ENCODE measurements around the gene SMG5. TPM values are rescaled to one million over a fixed set of nuclear protein-coding genes. Genes with fewer than 3 reads are reported as not detected.
A peak's percentile ranks its signal among the peaks of the same experiment; 100 is the strongest.

Gene SMG5
- total RNA-seq, 2 experiments from 2014 or later, result 87.9 to 88.9 TPM

- H3K4me1 ChIP-seq (ENCODE audit: insufficient read depth, low read length, poor library complexity, severe bottlenecking), result peaks cover 26% of the 10 kb centered on the region
- H3K79me2 ChIP-seq (ENCODE audit: insufficient read depth, low read depth, low read length), result peaks cover 43% of the 10 kb centered on the region
- H3K9me3 ChIP-seq (ENCODE audit: low read length), result no peaks in the 10 kb centered on the region
- H3K4me3 ChIP-seq (ENCODE audit: low read depth, low read length, poor library complexity, severe bottlenecking), result peak overlapping the region; percentile 82
- no peak overlapping the region for H2AFZ ChIP-seq (ENCODE audit: low read length)
- DNase-seq (ENCODE audit: low spot score), result peak; percentile 69
- peak overlapping the region; percentile 66 for H3K27ac ChIP-seq (ENCODE audit: low read depth, low read length, poor library complexity, severe bottlenecking)
- ChIA-PET POLR2A (interaction anchor here (0.5 to 2.8 kb wide), 3 partner anchors 45 to 146 kb away, joined by 3 to 11 read pairs (median 4); no protein-coding TSS in a partner anchor), CTCF (ENCODE audit: unreplicated experiment) (interaction anchor here (0.7 kb wide), 1 partner anchor 10 kb away, joined by 3 read pairs; no protein-coding TSS in a partner anchor)
- H3K36me3 ChIP-seq (ENCODE audit: insufficient read depth, low read length), result peaks cover 43% of the 10 kb centered on the region
- intact Hi-C loops (cut with micrococcal nuclease; ENCODE audit: unreplicated experiment), result no loop called here
- H4K20me1 ChIP-seq (ENCODE audit: insufficient read depth, low read length), result peaks cover 19% of the 10 kb centered on the region; the same call in 1 of the 2 replicates
- BruUV-seq (replicated peaks), result no TSS peak
- TF ChIP-seq EZH2phosphoT487 (IDR thresholded peaks at IDR 0.05; ENCODE audit: borderline replicate concordance, low read depth, low read length), result no peak
- TF ChIP-seq CTCF (conservative IDR thresholded peaks at IDR 0.05; ENCODE audit: low read length), result peak; percentile 38
- H3K4me2 ChIP-seq (ENCODE audit: low read length), result peak overlapping the region; percentile 96
- no peaks in the 10 kb centered on the region for H3K9me2 ChIP-seq (ENCODE audit: insufficient read depth, low read length)
These were observed 1.3 kb downstream of the SMG5 start for GRCh38 chr1:156281281-156281680.

GRCh38 chr1:156279837-156280236, 2.8 kb downstream of the SMG5 start:
- Histone ChIP-seq H4K20me1 (ENCODE audit: insufficient read depth, low read length) (peaks cover 19% of the 10 kb centered on the region; the same call in 1 of the 2 replicates), H3K4me1 (ENCODE audit: insufficient read depth, low read length, poor library complexity, severe bottlenecking) (peaks cover 26% of the 10 kb centered on the region), H3K4me2 (ENCODE audit: low read length) (0 out of 2 replicates have a peak overlapping the region, but pooled peaks have one; percentile 14), H2AFZ (ENCODE audit: low read length) (no peak overlapping the region), H3K9me2 (ENCODE audit: insufficient read depth, low read length) (no peaks in the 10 kb centered on the region), H3K9me3 (ENCODE audit: low read length) (no peaks in the 10 kb centered on the region), H3K79me2 (ENCODE audit: insufficient read depth, low read depth, low read length) (peaks cover 43% of the 10 kb centered on the region), H3K36me3 (ENCODE audit: insufficient read depth, low read length) (peaks cover 56% of the 10 kb centered on the region), H3K27ac (ENCODE audit: low read depth, low read length, poor library complexity, severe bottlenecking) (no peak overlapping the region), H3K4me3 (ENCODE audit: low read depth, low read length, poor library complexity, severe bottlenecking) (no peak overlapping the region)
- ChIA-PET POLR2A (interaction anchor here (0.5 to 0.9 kb wide), 4 partner anchors 18 to 462 kb away, joined by 3 to 4 read pairs (median 3); partner anchors contain the start of gene KHDC4), CTCF (ENCODE audit: unreplicated experiment) (interaction anchor here (0.7 kb wide), 1 partner anchor 17 kb away, joined by 5 read pairs; no protein-coding TSS in a partner anchor)
- no peak for DNase-seq (ENCODE audit: low spot score)
- TF ChIP-seq EZH2phosphoT487 (IDR thresholded peaks at IDR 0.05; ENCODE audit: borderline replicate concordance, low read depth, low read length) (no peak), CTCF (conservative IDR thresholded peaks at IDR 0.05; ENCODE audit: low read length) (no peak)
- BruUV-seq (replicated peaks), result no TSS peak
- intact Hi-C loops (cut with micrococcal nuclease; ENCODE audit: unreplicated experiment), result no loop called here

GRCh38 chr1:156276966-156277381, 5.7 kb downstream of the SMG5 start:
- H3K36me3 ChIP-seq (ENCODE audit: insufficient read depth, low read length), result peaks cover 85% of the 10 kb centered on the region
- H3K4me3 ChIP-seq (ENCODE audit: low read depth, low read length, poor library complexity, severe bottlenecking), result no peak overlapping the region
- CTCF ChIA-PET (ENCODE audit: unreplicated experiment), result no interaction called here
- no peak overlapping the region for H2AFZ ChIP-seq (ENCODE audit: low read length)
- peaks cover 19% of the 10 kb centered on the region; the same call in 1 of the 2 replicates for H4K20me1 ChIP-seq (ENCODE audit: insufficient read depth, low read length)
- TF ChIP-seq CTCF (conservative IDR thresholded peaks at IDR 0.05; ENCODE audit: low read length), result no peak
- TF ChIP-seq EZH2phosphoT487 (IDR thresholded peaks at IDR 0.05; ENCODE audit: borderline replicate concordance, low read depth, low read length), result no peak
- no peaks in the 10 kb centered on the region for H3K9me3 ChIP-seq (ENCODE audit: low read length)
- peaks cover 18% of the 10 kb centered on the region for H3K4me1 ChIP-seq (ENCODE audit: insufficient read depth, low read length, poor library complexity, severe bottlenecking)
- no peak overlapping the region for H3K27ac ChIP-seq (ENCODE audit: low read depth, low read length, poor library complexity, severe bottlenecking)
- POLR2A ChIA-PET, result interaction anchor here (0.6 kb wide), 1 partner anchor 402 kb away, joined by 3 read pairs; no protein-coding TSS in a partner anchor
- DNase-seq (ENCODE audit: low spot score), result no peak
- no TSS peak for BruUV-seq (replicated peaks)
- intact Hi-C loops (cut with micrococcal nuclease; ENCODE audit: unreplicated experiment), result no loop called here
- no peaks in the 10 kb centered on the region for H3K9me2 ChIP-seq (ENCODE audit: insufficient read depth, low read length)
- peaks cover 39% of the 10 kb centered on the region for H3K79me2 ChIP-seq (ENCODE audit: insufficient read depth, low read depth, low read length)
- H3K4me2 ChIP-seq (ENCODE audit: low read length), result no peak overlapping the region
